SU-DHL-6 (cell line): Measurements from ENCODE around the gene MCU.

ENCODE experiments used
- EZH2phosphoT487 ChIP-seq: fragments of 200-600 bp; sonication (generic), shearing (Covaris generic); conservative IDR thresholded peaks from 2 replicates; pipeline ENCODE4 v1.6.1; 2018; ENCODE audit warnings: mild to moderate bottlenecking, antibody characterized with exemption, low read length, moderate library complexity, mixed read lengths
- TF ChIP-seq, protein P1 (sequence below): fragments of 200-600 bp; sonication (generic); IDR thresholded peaks from one replicate; pipeline ENCODE4 v1.5.1; 2017; ENCODE audit warnings: antibody characterized with exemption, mild to moderate bottlenecking, low read length, moderate library complexity; ENCODE audit not compliant: insufficient read depth, poor library complexity, severe bottlenecking

DNA sequence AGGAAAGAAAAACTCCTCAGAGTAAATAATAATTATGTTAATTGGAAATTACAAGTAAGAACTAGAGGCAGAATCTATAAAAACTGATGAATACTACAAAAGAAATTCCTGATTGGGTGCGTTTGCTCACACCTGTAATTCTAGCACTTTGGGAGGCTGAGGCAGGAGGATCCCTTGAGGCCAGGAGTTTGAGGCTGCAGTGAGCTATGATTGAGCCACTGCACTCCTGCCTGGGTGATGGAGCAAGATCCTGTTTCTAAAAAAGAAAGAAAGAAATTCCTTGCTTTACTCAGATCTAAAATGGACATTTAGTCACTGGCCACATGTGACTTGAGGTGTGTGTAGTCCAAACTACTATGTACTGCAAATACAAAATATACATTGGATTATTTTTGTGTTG, 42.0 kb downstream of the MCU start:
- TF ChIP-seq, protein P1, sequence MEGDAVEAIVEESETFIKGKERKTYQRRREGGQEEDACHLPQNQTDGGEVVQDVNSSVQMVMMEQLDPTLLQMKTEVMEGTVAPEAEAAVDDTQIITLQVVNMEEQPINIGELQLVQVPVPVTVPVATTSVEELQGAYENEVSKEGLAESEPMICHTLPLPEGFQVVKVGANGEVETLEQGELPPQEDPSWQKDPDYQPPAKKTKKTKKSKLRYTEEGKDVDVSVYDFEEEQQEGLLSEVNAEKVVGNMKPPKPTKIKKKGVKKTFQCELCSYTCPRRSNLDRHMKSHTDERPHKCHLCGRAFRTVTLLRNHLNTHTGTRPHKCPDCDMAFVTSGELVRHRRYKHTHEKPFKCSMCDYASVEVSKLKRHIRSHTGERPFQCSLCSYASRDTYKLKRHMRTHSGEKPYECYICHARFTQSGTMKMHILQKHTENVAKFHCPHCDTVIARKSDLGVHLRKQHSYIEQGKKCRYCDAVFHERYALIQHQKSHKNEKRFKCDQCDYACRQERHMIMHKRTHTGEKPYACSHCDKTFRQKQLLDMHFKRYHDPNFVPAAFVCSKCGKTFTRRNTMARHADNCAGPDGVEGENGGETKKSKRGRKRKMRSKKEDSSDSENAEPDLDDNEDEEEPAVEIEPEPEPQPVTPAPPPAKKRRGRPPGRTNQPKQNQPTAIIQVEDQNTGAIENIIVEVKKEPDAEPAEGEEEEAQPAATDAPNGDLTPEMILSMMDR, result no peak
- TF ChIP-seq EZH2phosphoT487, result no peak
